ENCODE results near the gene PPFIA3. TPM values are rescaled to one million over a fixed set of nuclear protein-coding genes. Genes with fewer than 3 reads are reported as not detected.

PPFIA3 gene
- total RNA-seq, 1 experiment from 2014 or later, result 19.1 TPM

DNA sequence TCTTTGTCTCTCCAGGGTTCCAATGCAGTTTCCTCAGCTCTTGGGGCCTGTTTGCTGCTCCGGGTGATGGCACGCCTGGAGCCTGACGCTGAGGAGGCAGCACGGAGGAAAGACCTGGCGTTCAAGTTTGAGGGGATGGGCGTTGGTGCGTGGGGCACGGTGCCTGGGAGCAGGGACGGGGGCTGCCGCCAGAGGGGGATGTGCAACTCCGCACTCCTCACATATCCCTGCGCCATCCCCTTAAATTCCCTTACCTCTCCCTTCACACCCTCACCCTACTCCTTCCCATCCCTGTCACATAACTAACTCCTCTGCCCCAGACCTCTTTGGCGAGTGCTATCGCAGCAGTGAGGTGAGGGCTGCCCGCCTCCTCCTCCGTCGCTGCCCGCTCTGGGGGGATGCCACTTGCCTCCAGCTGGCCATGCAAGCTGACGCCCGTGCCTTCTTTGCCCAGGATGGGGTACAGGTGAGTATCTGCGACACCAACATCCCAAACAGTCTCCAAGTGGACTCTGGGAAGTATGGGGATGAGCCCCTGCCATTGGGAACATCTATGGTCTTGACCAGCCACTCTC is 69.4 kb downstream of the PPFIA3 start:
- Mint-ChIP-seq H3K9me3 (peaks cover 3 to 4% of the 10 kb centered on the region in 2 experiments; a peak in 2 of 5 replicates), H3K36me3 (ENCODE audit: insufficient read depth in 1 of 3, low read depth in 3 of 3) (peaks cover 9 to 41% (median 13%) of the 10 kb centered on the region in 3 experiments), H3K27ac (peak overlapping the region in 1 of 3 experiments; percentile 46; a peak in 1 of 7 replicates), H3K27me3 (ENCODE audit: low read depth) (peaks cover 1% of the 10 kb centered on the region; the same call in 1 of the 2 replicates), H3K4me1 (peaks cover 0 to 4% of the 10 kb centered on the region in 2 experiments; a peak in 2 of 4 replicates), H3K4me3 (no peak overlapping the region)
- H4K8ac ChIP-seq (replicated peaks; ENCODE audit: insufficient read length, low read depth, low read length), result no peak overlapping the region
- H3K9ac ChIP-seq (ENCODE audit: extremely low read depth, insufficient read length, low read length), result no peak overlapping the region
- H3K14ac ChIP-seq (ENCODE audit: insufficient read depth, low read length), result no peak overlapping the region
- H3K27me3 ChIP-seq (ENCODE audit: insufficient read depth, low read length), result no peaks in the 10 kb centered on the region
- H3K4me1 ChIP-seq (ENCODE audit: insufficient read depth, low read length), result no peaks in the 10 kb centered on the region
- no peak overlapping the region for H2BK5ac ChIP-seq (ENCODE audit: insufficient read length, low read length)
- H2AK5ac ChIP-seq (ENCODE audit: insufficient read length, low read length), result no peak overlapping the region
- H3K56ac ChIP-seq (ENCODE audit: insufficient read length, low read depth, low read length), result no peak overlapping the region
- H2BK120ac ChIP-seq (ENCODE audit: low read depth, low read length, poor library complexity, severe bottlenecking), result no peak overlapping the region
- no peak overlapping the region for H2AFZ ChIP-seq (ENCODE audit: low read length)
- H4K20me1 ChIP-seq (ENCODE audit: control insufficient read depth, insufficient read depth, insufficient read length), result no peaks in the 10 kb centered on the region
- H3K4me2 ChIP-seq (ENCODE audit: insufficient read depth, insufficient read length, low read length), result no peak overlapping the region
- WGBS (ENCODE audit: extremely low coverage, insufficient read length, low lambda C conversion rate), result no CpG with 5 or more reads among the region's 21 CpGs
- H4K91ac ChIP-seq (ENCODE audit: insufficient read length, low read depth, low read length), result no peak overlapping the region
- H3K23me2 ChIP-seq (ENCODE audit: insufficient read length, low read depth, low read length, poor library complexity, severe bottlenecking), result no peaks in the 10 kb centered on the region
- no peak overlapping the region for H2BK20ac ChIP-seq (ENCODE audit: low read depth, low read length, poor library complexity, severe bottlenecking)
- H2BK15ac ChIP-seq (ENCODE audit: low read depth, low read length), result no peak overlapping the region
- H2BK12ac ChIP-seq (ENCODE audit: insufficient read length, low read depth, low read length), result no peak overlapping the region
- DNase-seq, result peak; percentile 56
- H3K27ac ChIP-seq (ENCODE audit: insufficient read length, low read depth, low read length), result no peak overlapping the region
- no peak overlapping the region for H3K18ac ChIP-seq (ENCODE audit: insufficient read length, low read depth, low read length)
- TF ChIP-seq, protein P1, sequence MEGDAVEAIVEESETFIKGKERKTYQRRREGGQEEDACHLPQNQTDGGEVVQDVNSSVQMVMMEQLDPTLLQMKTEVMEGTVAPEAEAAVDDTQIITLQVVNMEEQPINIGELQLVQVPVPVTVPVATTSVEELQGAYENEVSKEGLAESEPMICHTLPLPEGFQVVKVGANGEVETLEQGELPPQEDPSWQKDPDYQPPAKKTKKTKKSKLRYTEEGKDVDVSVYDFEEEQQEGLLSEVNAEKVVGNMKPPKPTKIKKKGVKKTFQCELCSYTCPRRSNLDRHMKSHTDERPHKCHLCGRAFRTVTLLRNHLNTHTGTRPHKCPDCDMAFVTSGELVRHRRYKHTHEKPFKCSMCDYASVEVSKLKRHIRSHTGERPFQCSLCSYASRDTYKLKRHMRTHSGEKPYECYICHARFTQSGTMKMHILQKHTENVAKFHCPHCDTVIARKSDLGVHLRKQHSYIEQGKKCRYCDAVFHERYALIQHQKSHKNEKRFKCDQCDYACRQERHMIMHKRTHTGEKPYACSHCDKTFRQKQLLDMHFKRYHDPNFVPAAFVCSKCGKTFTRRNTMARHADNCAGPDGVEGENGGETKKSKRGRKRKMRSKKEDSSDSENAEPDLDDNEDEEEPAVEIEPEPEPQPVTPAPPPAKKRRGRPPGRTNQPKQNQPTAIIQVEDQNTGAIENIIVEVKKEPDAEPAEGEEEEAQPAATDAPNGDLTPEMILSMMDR (conservative IDR thresholded peaks at IDR 0.05), result peak; percentile 32; the same call in 2 of the 3 replicates
- H3K4ac ChIP-seq (ENCODE audit: low read depth, low read length), result no peak overlapping the region
- H3K23ac ChIP-seq (ENCODE audit: insufficient read length, low read depth, low read length), result no peak overlapping the region
- H3K9me3 ChIP-seq (ENCODE audit: control insufficient read depth, low read depth, low read length), result no peaks in the 10 kb centered on the region
- no peak overlapping the region for H3T11ph ChIP-seq (ENCODE audit: low read length)
- no peaks in the 10 kb centered on the region for H3K79me1 ChIP-seq (ENCODE audit: insufficient read depth, low read depth, low read length, poor library complexity, severe bottlenecking)
- H4K5ac ChIP-seq (ENCODE audit: insufficient read length, low read depth, low read length), result no peak overlapping the region
- no peaks in the 10 kb centered on the region for H3K79me2 ChIP-seq (ENCODE audit: insufficient read depth, low read length)
